ENCODE results near the gene PAEP. TPM values are rescaled to one million over a fixed set of nuclear protein-coding genes. Genes with fewer than 3 reads are reported as not detected.

Gene PAEP
- polyA plus RNA-seq, 1 donor (not counting 4 experiments of a cell fraction or from before 2014, with no cell fraction given) = not detected

GRCh38 chr9:135591506-135592330 lies 30.2 kb downstream of the PAEP start:
- no peak for FAIRE-seq

GRCh38 chr9:135592331-135592590 lies 30.7 kb downstream of the PAEP start:
- H3K9me1 ChIP-seq (ENCODE audit: control insufficient read depth, extremely low read depth, insufficient read depth, low read length) = no peaks in the 10 kb centered on the region
- no peaks in the 10 kb centered on the region for H3K4me1 ChIP-seq (ENCODE audit: control insufficient read depth, extremely low read depth, insufficient read depth, low read length)
- no peak overlapping the region for H3K4me2 ChIP-seq (ENCODE audit: control insufficient read depth, extremely low read depth, insufficient read depth, low read depth, low read length)
- H2AFZ ChIP-seq (ENCODE audit: control insufficient read depth, low read length) = no peak overlapping the region
- DNase-seq (ENCODE audit: low read depth, low spot score) = no peak
- TF ChIP-seq EZH2 (IDR thresholded peaks at IDR 0.05; ENCODE audit: low read length) = no peak
- TF ChIP-seq CTCF (optimal IDR thresholded peaks at IDR 0.05 in 1 of 3, IDR thresholded peaks at IDR 0.05 in 1 of 3, conservative IDR thresholded peaks at IDR 0.05 in 1 of 3; ENCODE audit: extremely low read depth in 1 of 3, insufficient read depth in 2 of 3, low read length in 3 of 3) = no peak
- FAIRE-seq = no peak
- H4K20me1 ChIP-seq (ENCODE audit: control insufficient read depth, extremely low read depth, insufficient read depth, low read length) = no peaks in the 10 kb centered on the region
- H3K27ac ChIP-seq (ENCODE audit: control insufficient read depth, insufficient read depth, low read length) = no peak overlapping the region
- no peak overlapping the region for H3K4me3 ChIP-seq (ENCODE audit: control insufficient read depth in 2 of 3, extremely low read depth in 1 of 3, insufficient read depth in 2 of 3, low read depth in 1 of 3, low read length in 3 of 3)
- no peaks in the 10 kb centered on the region for H3K36me3 ChIP-seq (ENCODE audit: control insufficient read depth in 2 of 2, extremely low read depth in 1 of 2, insufficient read depth in 2 of 2, low read length in 2 of 2)
- H3K79me2 ChIP-seq (ENCODE audit: control insufficient read depth, insufficient read depth, low read length) = no peaks in the 10 kb centered on the region
- no peaks in the 10 kb centered on the region for H3K9me3 ChIP-seq (ENCODE audit: control insufficient read depth, low read depth, low read length)
- H3K27me3 ChIP-seq (ENCODE audit: control insufficient read depth, extremely low read depth, insufficient read depth, low read length) = no peaks in the 10 kb centered on the region
- dilution Hi-C loops (cut with MboI; ENCODE audit: extremely low pct_ligation_motif_present, low sequenced_read_pairs) = no loop called here
- no peak overlapping the region for H3K9ac ChIP-seq (ENCODE audit: control insufficient read depth, extremely low read depth, insufficient read depth, low read length)

More at GRCh38 chr9:135591506-135592330, 30.2 kb downstream of the PAEP start:
- TF ChIP-seq EZH2 (IDR thresholded peaks at IDR 0.05; ENCODE audit: low read length) (no peak), CTCF (optimal IDR thresholded peaks at IDR 0.05 in 1 of 3, IDR thresholded peaks at IDR 0.05 in 1 of 3, conservative IDR thresholded peaks at IDR 0.05 in 1 of 3; ENCODE audit: extremely low read depth in 1 of 3, insufficient read depth in 2 of 3, low read length in 3 of 3) (no peak)
- H3K27ac ChIP-seq (ENCODE audit: control insufficient read depth, insufficient read depth, low read length) = no peak overlapping the region
- no peak overlapping the region for H3K4me2 ChIP-seq (ENCODE audit: control insufficient read depth, extremely low read depth, insufficient read depth, low read depth, low read length)
- dilution Hi-C loops (cut with MboI; ENCODE audit: extremely low pct_ligation_motif_present, low sequenced_read_pairs) = no loop called here
- H3K36me3 ChIP-seq (ENCODE audit: control insufficient read depth in 2 of 2, extremely low read depth in 1 of 2, insufficient read depth in 2 of 2, low read length in 2 of 2) = no peaks in the 10 kb centered on the region
- H2AFZ ChIP-seq (ENCODE audit: control insufficient read depth, low read length) = no peak overlapping the region
- no peak overlapping the region for H3K4me3 ChIP-seq (ENCODE audit: control insufficient read depth in 2 of 3, extremely low read depth in 1 of 3, insufficient read depth in 2 of 3, low read depth in 1 of 3, low read length in 3 of 3)
- H3K27me3 ChIP-seq (ENCODE audit: control insufficient read depth, extremely low read depth, insufficient read depth, low read length) = no peaks in the 10 kb centered on the region
- DNase-seq (ENCODE audit: low read depth, low spot score) = no peak
- H3K79me2 ChIP-seq (ENCODE audit: control insufficient read depth, insufficient read depth, low read length) = no peaks in the 10 kb centered on the region
- H3K9me3 ChIP-seq (ENCODE audit: control insufficient read depth, low read depth, low read length) = no peaks in the 10 kb centered on the region
- H3K4me1 ChIP-seq (ENCODE audit: control insufficient read depth, extremely low read depth, insufficient read depth, low read length) = no peaks in the 10 kb centered on the region
- H3K9me1 ChIP-seq (ENCODE audit: control insufficient read depth, extremely low read depth, insufficient read depth, low read length) = no peaks in the 10 kb centered on the region
- no peak overlapping the region for H3K9ac ChIP-seq (ENCODE audit: control insufficient read depth, extremely low read depth, insufficient read depth, low read length)
- no peaks in the 10 kb centered on the region for H4K20me1 ChIP-seq (ENCODE audit: control insufficient read depth, extremely low read depth, insufficient read depth, low read length)
